ENCODE measurements around the gene PHACTR1. TPM values are rescaled to one million over a fixed set of nuclear protein-coding genes. Genes with fewer than 3 reads are reported as not detected.

Gene PHACTR1
- total and polyA plus RNA-seq, 12 donors: 0.77 to 16.0 (median 3.5) TPM

DNA sequence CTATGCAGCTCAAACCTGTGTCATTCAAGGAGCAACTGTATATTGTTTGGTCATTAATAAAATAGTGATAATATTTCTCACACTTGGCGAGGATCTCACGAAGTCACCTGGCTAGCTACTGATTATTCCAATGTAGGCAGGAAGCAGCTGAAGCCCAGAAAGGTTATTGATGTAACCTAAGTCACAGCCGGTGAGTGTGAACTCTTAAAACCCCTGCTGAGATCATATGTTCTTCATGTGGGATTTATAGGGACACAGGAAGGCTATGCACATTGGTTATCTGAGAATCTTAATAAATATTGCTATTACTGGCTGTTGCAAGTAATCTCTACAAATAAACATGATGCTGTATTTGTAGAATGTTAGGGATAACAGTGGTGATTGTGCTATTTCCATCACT is 450.3 kb downstream of the PHACTR1 start:
- DNase-seq: no peak
- no peaks in the 10 kb centered on the region for H3K9me3 ChIP-seq (replicated peaks in 1 of 3)
- intact Hi-C loops (cut with DNase I): no loop called here
- H3K36me3 ChIP-seq (replicated peaks in 1 of 2): no peaks in the 10 kb centered on the region
- H3K27me3 ChIP-seq: no peaks in the 10 kb centered on the region
- 70 to 82% (median 74%) methylated on average over 3 of the region's 3 CpGs for WGBS, 4 donors
- no peak for TF ChIP-seq POLR2A (IDR thresholded peaks at IDR 0.05)
- TF ChIP-seq, protein P1, sequence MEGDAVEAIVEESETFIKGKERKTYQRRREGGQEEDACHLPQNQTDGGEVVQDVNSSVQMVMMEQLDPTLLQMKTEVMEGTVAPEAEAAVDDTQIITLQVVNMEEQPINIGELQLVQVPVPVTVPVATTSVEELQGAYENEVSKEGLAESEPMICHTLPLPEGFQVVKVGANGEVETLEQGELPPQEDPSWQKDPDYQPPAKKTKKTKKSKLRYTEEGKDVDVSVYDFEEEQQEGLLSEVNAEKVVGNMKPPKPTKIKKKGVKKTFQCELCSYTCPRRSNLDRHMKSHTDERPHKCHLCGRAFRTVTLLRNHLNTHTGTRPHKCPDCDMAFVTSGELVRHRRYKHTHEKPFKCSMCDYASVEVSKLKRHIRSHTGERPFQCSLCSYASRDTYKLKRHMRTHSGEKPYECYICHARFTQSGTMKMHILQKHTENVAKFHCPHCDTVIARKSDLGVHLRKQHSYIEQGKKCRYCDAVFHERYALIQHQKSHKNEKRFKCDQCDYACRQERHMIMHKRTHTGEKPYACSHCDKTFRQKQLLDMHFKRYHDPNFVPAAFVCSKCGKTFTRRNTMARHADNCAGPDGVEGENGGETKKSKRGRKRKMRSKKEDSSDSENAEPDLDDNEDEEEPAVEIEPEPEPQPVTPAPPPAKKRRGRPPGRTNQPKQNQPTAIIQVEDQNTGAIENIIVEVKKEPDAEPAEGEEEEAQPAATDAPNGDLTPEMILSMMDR (IDR thresholded peaks at IDR 0.05): no peak
- H3K4me3 ChIP-seq: no peak overlapping the region
- no peaks in the 10 kb centered on the region for H3K4me1 ChIP-seq (replicated peaks in 1 of 2)
- no peak overlapping the region for H3K27ac ChIP-seq

DNA sequence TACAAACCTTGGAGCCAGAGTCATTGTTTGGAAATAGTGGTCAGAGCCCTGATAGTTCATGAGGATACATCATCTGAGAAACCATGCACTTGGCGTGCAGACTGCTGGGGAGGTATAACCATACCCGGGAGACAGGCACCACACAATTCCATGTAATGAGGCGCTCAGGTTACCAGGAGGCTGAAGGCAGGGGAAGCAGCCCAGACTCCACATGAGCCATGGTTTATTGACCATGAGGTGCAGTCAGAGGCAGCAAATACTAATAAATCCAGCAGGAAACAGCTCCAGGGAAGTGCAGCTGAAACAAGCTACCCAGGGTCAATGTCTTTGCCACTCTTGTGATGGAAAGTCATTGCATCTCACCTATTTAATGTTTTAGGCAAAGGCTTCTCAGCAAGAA is 455.7 kb downstream of the PHACTR1 start:
- Histone ChIP-seq H3K27ac (no peak overlapping the region), H3K36me3 (replicated peaks in 1 of 2) (no peaks in the 10 kb centered on the region), H3K4me3 (no peak overlapping the region), H3K27me3 (no peaks in the 10 kb centered on the region), H3K9me3 (replicated peaks in 1 of 3) (no peaks in the 10 kb centered on the region), H3K4me1 (replicated peaks in 1 of 2) (no peaks in the 10 kb centered on the region)
- WGBS, 4 donors: 82 to 87% (median 84%) methylated on average over 3 of the region's 3 CpGs
- no peak for DNase-seq
- intact Hi-C loops (cut with DNase I): no loop called here
- TF ChIP-seq, protein P1 (IDR thresholded peaks at IDR 0.05): no peak
- TF ChIP-seq POLR2A (IDR thresholded peaks at IDR 0.05): no peak

DNA sequence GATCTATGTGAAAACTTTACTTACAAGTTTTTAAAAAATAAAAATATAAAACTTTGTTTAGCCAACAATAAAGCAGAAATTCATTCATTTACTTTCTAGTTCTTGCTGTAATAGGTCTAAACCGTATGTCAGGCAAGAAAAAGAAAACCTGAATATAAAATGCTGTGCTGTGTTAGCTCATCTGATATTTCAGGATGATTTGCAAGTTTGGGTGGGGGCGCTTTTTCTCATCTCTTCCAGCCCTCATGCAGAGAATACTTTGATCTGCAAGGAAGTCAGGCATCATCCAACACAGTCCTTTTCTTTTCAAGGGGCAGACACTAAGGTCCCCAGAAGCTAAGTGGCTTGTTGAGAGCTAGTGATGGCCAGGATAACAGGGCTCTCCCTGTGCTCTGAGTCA is 458.5 kb downstream of the PHACTR1 start:
- H3K9me3 ChIP-seq (replicated peaks in 1 of 3): no peaks in the 10 kb centered on the region
- no peak for TF ChIP-seq POLR2A (IDR thresholded peaks at IDR 0.05)
- TF ChIP-seq, protein P1 (IDR thresholded peaks at IDR 0.05): no peak
- H3K4me3 ChIP-seq: no peak overlapping the region
- intact Hi-C loops (cut with DNase I): no loop called here
- H3K4me1 ChIP-seq (replicated peaks in 1 of 2): no peaks in the 10 kb centered on the region
- WGBS, 4 donors: 53 to 70% (median 63%) methylated on average over 2 of the region's 2 CpGs
- DNase-seq: no peak
- H3K27ac ChIP-seq: no peak overlapping the region
- no peaks in the 10 kb centered on the region for H3K27me3 ChIP-seq
- no peaks in the 10 kb centered on the region for H3K36me3 ChIP-seq (replicated peaks in 1 of 2)

DNA sequence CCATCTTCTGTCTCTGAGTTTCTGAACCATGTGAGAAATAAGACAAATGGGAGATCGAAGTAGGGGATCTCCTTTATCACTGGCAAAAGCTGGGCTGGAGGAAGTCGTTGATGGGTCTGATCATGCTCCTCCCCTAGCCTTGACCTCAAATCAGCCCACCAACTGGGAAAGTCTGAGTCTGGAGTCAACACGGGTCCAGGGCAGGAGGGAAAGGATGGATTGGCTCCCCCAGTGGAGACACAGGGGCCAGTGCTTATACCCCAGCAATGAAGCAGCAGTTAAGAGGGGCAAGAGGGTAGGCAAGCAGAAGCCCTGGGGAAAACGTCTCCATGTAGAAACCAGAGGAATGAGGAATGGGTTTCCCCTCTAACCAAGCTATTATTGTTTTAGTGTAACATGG is 459.2 kb downstream of the PHACTR1 start:
- intact Hi-C loops (cut with DNase I): no loop called here
- Histone ChIP-seq H3K27me3 (no peaks in the 10 kb centered on the region), H3K4me1 (replicated peaks in 1 of 2) (no peaks in the 10 kb centered on the region), H3K36me3 (replicated peaks in 1 of 2) (no peaks in the 10 kb centered on the region), H3K4me3 (no peak overlapping the region), H3K9me3 (replicated peaks in 1 of 3) (no peaks in the 10 kb centered on the region), H3K27ac (no peak overlapping the region)
- DNase-seq: no peak
- TF ChIP-seq POLR2A (IDR thresholded peaks at IDR 0.05): no peak
- TF ChIP-seq, protein P1 (IDR thresholded peaks at IDR 0.05): no peak
- WGBS, 4 donors: 44 to 55% (median 47%) methylated on average over 4 of the region's 4 CpGs
